ENCODE data around the gene PPM1A.

DNA sequence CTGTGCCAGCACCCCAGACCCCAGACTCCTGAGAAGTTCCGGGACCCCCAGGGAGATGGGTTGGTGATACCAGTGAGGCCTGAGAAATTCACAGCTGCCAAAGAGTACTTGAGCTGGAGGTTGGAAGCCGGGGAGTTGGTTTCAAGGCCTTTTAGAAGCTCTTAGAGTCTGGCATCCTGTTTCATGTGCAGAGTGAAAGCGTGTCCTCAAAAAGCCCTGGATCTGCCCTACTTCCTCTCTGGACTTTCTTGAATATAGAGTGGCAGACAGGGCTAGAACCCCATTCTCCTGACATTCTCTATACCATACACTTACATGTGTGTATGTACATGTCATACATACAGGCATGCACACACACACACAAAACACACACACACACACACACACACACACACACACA, 31.3 kb upstream of the PPM1A start:
- TF ChIP-seq, protein P1, sequence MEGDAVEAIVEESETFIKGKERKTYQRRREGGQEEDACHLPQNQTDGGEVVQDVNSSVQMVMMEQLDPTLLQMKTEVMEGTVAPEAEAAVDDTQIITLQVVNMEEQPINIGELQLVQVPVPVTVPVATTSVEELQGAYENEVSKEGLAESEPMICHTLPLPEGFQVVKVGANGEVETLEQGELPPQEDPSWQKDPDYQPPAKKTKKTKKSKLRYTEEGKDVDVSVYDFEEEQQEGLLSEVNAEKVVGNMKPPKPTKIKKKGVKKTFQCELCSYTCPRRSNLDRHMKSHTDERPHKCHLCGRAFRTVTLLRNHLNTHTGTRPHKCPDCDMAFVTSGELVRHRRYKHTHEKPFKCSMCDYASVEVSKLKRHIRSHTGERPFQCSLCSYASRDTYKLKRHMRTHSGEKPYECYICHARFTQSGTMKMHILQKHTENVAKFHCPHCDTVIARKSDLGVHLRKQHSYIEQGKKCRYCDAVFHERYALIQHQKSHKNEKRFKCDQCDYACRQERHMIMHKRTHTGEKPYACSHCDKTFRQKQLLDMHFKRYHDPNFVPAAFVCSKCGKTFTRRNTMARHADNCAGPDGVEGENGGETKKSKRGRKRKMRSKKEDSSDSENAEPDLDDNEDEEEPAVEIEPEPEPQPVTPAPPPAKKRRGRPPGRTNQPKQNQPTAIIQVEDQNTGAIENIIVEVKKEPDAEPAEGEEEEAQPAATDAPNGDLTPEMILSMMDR (conservative IDR thresholded peaks at IDR 0.05; ENCODE audit: low read depth, low read length) = no peak
- TF ChIP-seq EZH2 (IDR thresholded peaks at IDR 0.05; ENCODE audit: low read length, unreplicated experiment) = no peak
- TF ChIP-seq EZH2phosphoT487 (IDR thresholded peaks at IDR 0.05; ENCODE audit: borderline replicate concordance, low read length) = no peak

Data from PC-3 (cell line).